ENCODE results near the gene VWA8. TPM values are rescaled to one million over a fixed set of nuclear protein-coding genes. Genes with fewer than 3 reads are reported as not detected.

The VWA8 gene
- total RNA-seq, 4 donors from 2014 or later: 27.1 to 39.7 (median 30.4) TPM

- Histone ChIP-seq H3K36me3 (no peaks in the 10 kb centered on the region), H3K9me3 (no peaks in the 10 kb centered on the region), H3K27ac (no peak overlapping the region), H3K4me3 (replicated peaks in 1 of 3) (no peak overlapping the region), H3K4me1 (no peaks in the 10 kb centered on the region), H3K27me3 (no peaks in the 10 kb centered on the region)
- intact Hi-C loops (cut with DNase I): no loop called here
- no peak for DNase-seq
- TF ChIP-seq, protein P1, sequence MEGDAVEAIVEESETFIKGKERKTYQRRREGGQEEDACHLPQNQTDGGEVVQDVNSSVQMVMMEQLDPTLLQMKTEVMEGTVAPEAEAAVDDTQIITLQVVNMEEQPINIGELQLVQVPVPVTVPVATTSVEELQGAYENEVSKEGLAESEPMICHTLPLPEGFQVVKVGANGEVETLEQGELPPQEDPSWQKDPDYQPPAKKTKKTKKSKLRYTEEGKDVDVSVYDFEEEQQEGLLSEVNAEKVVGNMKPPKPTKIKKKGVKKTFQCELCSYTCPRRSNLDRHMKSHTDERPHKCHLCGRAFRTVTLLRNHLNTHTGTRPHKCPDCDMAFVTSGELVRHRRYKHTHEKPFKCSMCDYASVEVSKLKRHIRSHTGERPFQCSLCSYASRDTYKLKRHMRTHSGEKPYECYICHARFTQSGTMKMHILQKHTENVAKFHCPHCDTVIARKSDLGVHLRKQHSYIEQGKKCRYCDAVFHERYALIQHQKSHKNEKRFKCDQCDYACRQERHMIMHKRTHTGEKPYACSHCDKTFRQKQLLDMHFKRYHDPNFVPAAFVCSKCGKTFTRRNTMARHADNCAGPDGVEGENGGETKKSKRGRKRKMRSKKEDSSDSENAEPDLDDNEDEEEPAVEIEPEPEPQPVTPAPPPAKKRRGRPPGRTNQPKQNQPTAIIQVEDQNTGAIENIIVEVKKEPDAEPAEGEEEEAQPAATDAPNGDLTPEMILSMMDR (IDR thresholded peaks at IDR 0.05): no peak
- TF ChIP-seq POLR2A (IDR thresholded peaks at IDR 0.05): no peak
- WGBS, 2 donors: 88 to 97% methylated on average over 1 of the region's 1 CpG
Observed at GRCh38 chr13:41802684-41803444, 158.0 kb downstream of the VWA8 start.

DNA sequence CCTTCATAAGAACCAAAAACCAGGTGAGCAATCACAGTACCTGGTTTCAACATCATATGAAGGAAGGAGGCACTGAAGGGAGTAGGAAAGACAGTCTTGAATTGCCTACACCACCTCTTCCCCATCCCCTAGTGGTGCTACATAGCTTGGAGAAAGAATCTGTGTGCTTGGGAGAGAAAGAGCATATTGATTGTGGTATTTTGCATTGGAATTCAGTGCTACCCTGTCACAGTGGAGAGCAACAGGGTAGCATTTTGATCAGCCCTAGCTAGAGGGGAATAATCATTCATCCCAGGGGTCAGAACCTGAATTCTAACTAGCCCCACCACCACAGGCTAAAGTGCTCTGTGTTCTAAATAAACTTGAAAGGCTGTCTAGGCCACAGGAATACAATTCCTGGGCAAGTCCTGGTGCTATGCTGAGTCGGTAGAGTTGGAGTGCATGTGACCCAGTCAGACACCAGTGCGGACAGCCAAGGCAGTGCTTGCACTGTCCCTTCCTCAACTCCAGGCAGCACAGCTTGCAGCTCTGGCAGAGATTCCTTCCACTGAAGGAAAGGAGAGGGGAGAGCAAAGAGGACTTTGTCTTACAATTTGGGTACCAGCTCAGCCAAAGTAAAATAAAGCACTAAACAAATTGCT lies 158.7 kb downstream of the VWA8 start:
- no peaks in the 10 kb centered on the region for H3K36me3 ChIP-seq
- no peaks in the 10 kb centered on the region for H3K9me3 ChIP-seq
- TF ChIP-seq, protein P1 (IDR thresholded peaks at IDR 0.05): no peak
- TF ChIP-seq POLR2A (IDR thresholded peaks at IDR 0.05): no peak
- H3K27ac ChIP-seq: no peak overlapping the region
- H3K4me3 ChIP-seq (replicated peaks in 1 of 3): no peak overlapping the region
- 100% methylated on average over 2 of the region's 2 CpGs for WGBS, 2 donors
- intact Hi-C loops (cut with DNase I): no loop called here
- no peaks in the 10 kb centered on the region for H3K4me1 ChIP-seq
- no peaks in the 10 kb centered on the region for H3K27me3 ChIP-seq
- no peak for DNase-seq

DNA sequence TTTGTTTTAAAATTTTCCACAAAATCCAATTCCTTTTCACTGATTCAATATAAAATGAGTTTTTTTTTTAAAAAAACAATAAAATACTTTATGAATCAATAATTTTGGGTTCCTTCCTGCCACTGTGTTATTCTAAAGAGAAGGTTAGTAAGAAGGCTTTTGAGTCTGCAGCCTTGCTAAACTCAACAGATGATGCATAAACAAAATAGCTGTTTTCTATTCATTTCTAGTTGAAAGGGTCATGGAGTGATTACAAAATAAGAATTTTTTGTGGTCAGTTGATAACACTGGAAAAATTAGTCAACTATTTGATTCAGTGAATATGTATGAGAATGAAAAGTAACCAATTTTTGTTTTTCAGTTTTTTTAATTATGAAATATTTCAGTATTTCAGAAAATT lies 169.9 kb downstream of the VWA8 start:
- no peaks in the 10 kb centered on the region for H3K4me1 ChIP-seq
- no peak overlapping the region for H3K27ac ChIP-seq
- intact Hi-C loops (cut with DNase I): no loop called here
- DNase-seq: no peak
- no peaks in the 10 kb centered on the region for H3K27me3 ChIP-seq
- no peaks in the 10 kb centered on the region for H3K9me3 ChIP-seq
- no peaks in the 10 kb centered on the region for H3K36me3 ChIP-seq
- no peak overlapping the region for H3K4me3 ChIP-seq (replicated peaks in 1 of 3)
- no peak for TF ChIP-seq POLR2A (IDR thresholded peaks at IDR 0.05)
- TF ChIP-seq, protein P1 (IDR thresholded peaks at IDR 0.05): no peak

DNA sequence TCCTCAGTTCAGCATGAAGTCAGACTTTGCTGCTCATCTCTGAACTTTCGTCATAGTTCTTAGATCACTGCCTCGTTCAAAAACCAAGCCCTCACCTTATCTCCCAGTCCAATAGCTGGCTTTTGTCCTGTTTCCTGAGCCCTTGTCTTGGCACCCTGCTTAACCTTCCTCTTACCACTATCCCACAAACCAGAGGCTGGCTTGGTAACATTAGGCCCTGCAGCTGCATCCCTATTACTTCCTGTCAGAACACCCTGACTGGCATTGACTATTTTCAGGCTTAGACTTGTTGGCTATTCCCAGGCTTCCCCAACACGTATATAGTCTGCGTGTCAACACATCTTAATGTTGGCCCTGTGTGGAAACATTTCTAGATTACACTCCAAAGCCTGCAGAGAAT lies 172.4 kb downstream of the VWA8 start:
- Histone ChIP-seq H3K4me3 (replicated peaks in 1 of 3) (no peak overlapping the region), H3K36me3 (no peaks in the 10 kb centered on the region), H3K4me1 (no peaks in the 10 kb centered on the region), H3K9me3 (no peaks in the 10 kb centered on the region), H3K27ac (no peak overlapping the region), H3K27me3 (no peaks in the 10 kb centered on the region)
- intact Hi-C loops (cut with DNase I): no loop called here
- DNase-seq: no peak
- TF ChIP-seq POLR2A (IDR thresholded peaks at IDR 0.05): no peak
- TF ChIP-seq, protein P1 (IDR thresholded peaks at IDR 0.05): no peak
- 77 to 79% methylated on average over 4 of the region's 4 CpGs for WGBS, 2 donors

All from thyroid gland (tissue), 4 donors.